Suppressor macrophage treated with lipopolysaccharide for 1 hour (primary cell): Measurements from ENCODE around the gene CYP46A1.

Experiments
- DNase-seq, 3 donors: peaks; one replicate each; pipeline ENCODE4 v3.0.0-alpha.2; 2020 to 2022

CYP46A1 gene

DNA sequence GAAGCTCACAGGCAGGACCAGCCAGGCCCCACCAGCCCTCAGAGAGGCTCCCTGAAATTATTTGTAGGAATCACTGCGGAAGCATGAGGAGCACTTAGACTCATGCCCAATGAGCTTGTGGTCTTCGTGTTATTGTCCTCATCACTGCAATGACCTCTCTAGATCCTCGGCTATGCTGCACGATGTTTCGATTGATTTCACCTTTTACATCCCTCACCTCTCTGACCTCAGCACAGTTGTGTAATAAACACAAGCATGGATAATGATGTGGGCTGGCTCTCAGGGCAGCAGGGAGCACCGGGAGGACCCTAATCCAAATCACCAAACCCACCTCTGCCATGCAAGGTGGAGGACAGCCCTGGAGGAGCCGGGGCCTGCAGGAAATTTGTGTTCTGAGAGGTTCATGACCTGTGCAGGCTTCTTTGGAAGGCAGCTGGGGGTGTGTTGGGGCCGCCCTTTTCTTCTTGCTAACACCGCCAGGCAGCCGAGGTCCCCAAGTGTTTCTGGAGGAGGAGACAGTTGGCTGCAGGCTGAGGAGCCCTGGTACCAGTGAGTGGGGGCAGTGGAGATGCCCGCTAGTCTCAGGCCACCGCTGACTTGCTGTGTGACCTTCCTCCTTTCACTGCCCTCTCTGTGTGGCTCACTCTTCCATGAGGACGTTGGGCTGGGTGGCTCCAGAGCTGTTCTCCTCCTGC, 79.6 kb downstream of the CYP46A1 start:
- DNase-seq: no peak

- no peak for DNase-seq
Measured at GRCh38 chr14:99764222-99764706, 80.2 kb downstream of the CYP46A1 start.

GRCh38 chr14:99768381-99768780, 84.3 kb downstream of the CYP46A1 start:
- DNase-seq: no peak

- no peak for DNase-seq
Measured at GRCh38 chr14:99769123-99769522, 85.0 kb downstream of the CYP46A1 start.

DNA sequence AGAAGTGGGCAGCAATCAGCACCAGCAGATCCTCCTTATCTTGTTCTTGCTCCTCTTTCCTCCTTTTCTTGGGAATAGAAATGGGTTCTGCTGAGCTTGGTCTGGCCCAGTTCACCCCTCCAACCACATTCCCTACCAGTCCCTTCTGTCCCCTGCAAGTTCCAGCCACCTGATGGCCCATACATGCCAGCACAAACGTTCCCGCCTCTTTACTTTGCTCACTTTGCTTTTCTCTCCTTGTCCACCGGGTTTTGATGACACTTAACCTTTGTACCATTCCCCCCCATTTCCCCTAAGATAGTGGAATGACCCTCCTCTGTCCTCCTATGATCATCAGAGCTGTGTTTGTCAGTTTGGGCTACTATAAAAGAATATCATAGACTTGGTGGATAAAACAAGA, 85.7 kb downstream of the CYP46A1 start:
- DNase-seq: no peak

DNA sequence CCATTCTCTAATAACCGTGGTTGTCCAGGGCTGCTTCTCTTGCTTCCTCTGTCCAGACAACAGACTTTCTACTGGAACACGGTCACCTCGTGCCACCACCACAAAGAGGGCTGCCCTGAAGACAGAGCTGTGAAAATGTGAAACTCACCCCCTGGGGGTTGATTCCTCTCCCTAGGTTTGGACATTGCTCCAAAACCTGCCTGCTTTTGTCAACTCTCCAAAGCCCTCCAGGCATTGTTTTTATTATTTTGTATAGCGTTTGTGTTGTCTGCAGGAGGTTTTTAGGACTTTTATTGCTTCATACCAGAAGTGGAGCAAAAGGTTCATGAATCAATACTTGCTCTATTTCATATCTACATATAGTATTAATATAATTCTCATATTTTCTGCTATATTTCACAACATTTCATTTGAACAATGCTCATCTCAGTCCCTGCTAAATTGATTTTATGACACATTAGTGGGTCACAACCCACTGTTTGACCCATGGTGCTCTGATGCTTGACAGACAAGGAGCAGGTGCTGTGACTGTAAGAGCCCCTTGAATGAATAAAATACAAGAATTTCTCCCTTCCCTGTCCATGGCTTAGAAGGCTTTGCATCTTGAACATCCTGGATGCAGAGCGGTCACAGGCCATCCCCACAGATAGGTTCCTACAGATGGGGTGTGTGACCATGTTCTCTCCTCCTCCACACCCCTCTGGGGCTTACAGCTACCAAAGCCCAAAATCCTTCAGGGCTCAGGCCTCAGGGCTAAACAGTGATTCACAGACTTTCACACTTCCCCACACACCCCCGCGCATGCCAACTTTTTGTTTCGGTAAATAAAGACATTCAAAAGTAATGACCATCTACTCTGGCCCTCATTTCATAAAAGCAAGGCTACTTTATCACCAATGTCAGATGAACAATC, 88.5 kb downstream of the CYP46A1 start:
- DNase-seq: no peak

DNA sequence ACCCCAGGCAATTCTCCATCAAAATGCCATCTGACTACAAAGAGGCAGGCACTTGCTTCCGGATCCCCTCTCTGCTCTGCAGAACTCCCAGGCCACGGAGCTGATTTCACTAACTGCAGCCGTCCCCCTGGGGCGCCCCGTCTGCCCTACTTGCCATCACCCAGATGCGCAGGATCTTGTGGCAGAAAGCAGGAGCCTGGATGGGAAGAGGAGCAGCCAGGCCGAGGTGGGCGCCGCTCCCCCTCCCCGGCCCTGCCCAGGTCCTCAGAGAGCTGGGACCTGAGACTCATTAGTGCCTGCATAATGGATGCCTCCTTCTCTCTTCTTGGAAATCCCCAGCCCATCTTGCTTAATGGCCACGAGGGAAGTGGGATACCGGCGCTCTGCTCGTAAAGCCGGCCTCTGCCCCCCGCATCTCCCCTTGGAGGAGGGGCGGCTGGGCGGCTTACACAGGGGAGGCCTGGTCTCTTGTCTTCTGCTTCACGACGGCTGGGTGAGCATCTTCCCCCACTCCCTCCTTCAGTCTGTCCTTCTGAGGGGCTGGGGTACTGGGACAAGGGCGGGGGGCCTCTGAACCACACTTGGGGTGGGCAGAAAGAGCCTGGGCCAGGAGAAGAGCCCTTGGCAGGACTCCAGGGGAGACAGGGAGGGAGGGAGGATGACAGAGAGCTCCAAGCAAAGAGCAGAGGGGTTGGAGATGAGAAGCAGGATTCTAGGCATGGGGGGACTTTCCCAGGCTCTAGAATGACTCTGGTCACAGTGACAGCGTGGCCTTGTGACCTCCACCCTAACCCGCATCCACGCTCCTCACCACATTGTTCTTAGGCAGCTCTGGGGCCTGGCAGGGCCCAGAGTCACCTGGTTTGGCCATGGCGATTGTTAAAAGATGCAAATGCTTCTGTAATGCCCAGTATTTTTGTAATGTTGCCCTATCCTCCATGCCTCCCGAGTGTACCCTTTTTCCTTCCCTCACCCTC, 89.7 kb downstream of the CYP46A1 start:
- DNase-seq: peak in 1 of 3 donors; percentile 31

DNA sequence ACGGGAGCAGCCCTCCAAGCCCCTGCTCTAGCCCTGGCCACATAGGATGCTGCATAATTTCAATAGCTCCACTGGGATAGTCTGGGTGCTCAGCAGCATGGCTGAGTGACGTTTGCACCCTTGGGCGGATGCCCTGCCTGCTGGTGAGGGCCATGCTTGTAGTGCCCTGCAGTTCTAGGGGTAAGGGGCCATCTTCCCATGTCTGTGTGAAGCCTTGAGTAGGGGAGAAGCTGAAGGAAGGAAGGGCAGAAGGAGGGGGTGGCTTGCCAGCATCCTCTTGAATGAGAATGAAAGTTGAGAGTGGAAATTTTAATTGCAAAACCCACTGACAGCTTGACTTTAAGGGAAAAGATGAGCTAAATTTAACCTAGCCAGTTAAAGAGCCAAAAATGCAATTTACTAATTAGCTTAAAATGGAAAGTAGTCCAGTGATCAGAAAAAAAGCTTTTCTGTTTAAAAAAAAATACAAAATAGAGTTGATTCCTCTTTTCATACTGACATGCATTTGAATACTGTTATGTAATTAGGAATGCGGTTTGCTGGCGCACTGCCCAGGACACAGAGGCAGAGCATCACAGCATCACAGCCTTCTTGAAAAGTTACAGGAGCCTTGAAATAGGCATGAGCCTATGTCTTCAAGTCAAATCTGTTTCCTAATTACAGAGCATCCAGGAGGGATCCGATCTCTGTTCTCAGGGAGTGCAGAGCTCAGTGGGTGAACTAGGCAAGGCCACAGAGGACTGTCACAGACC, 90.6 kb downstream of the CYP46A1 start:
- DNase-seq: no peak

GRCh38 chr14:99775351-99775750, 91.3 kb downstream of the CYP46A1 start:
- no peak for DNase-seq
